CD8-positive, alpha-beta memory T cell (primary cell): ENCODE results near the gene INO80. TPM values are rescaled to one million over a fixed set of nuclear protein-coding genes. Genes with fewer than 3 reads are reported as not detected.
A peak's percentile ranks its signal among the peaks of the same experiment; 100 is the strongest.
"Not testable (repeated sequence)": the region's sequence is repeated elsewhere in the genome, so short reads cannot be mapped to it uniquely, and the experiment has no call there.

ENCODE experiments used
- CTCF ChIA-PET: fragments of 350-600 bp; sonication (Branson Sonifier 250); formaldehyde crosslinking; loops from one replicate; lab custom pipeline; 2021; ENCODE audit warnings: antibody characterized with exemption; lab: Charles Lee
- POLR2A ChIA-PET: fragments of 350-600 bp; sonication (Branson Sonifier 250); formaldehyde crosslinking; loops from one replicate; lab custom pipeline; 2021; ENCODE audit warnings: antibody characterized with exemption; lab: Charles Lee
- DNase-seq, 5 donors: peaks; one replicate each; pipeline versions ENCODE4 v3.0.0 to v3.0.0-alpha.2; 2020 to 2022; ENCODE audit warnings: mixed read lengths in 1 of 5
- H3K27ac ChIP-seq: one replicate; pipeline ENCODE4 v1.7.0; 2013; ENCODE audit warnings: low read depth, mild to moderate bottlenecking, low read length, moderate library complexity
- H3K27me3 ChIP-seq: 2 replicates; pipeline ENCODE4 v1.7.0; 2013; ENCODE audit warnings: low read length, mild to moderate bottlenecking; ENCODE audit not compliant: insufficient read depth, poor library complexity, severe bottlenecking
- H3K36me3 ChIP-seq: 2 replicates; pipeline ENCODE4 v1.7.0; 2013; ENCODE audit warnings: mild to moderate bottlenecking, low read length, moderate library complexity; ENCODE audit not compliant: insufficient read depth
- H3K4me1 ChIP-seq: 2 replicates; pipeline ENCODE4 v1.7.0; 2013; ENCODE audit warnings: mild to moderate bottlenecking, low read length, moderate library complexity; ENCODE audit not compliant: insufficient read depth
- H3K4me3 ChIP-seq: 2 replicates; pipeline ENCODE4 v1.7.0; 2013; ENCODE audit warnings: mild to moderate bottlenecking, low read length
- H3K9me3 ChIP-seq: 2 replicates; pipeline ENCODE4 v1.7.0; 2013; ENCODE audit warnings: mild to moderate bottlenecking, low read length
- H3K27ac Mint-ChIP-seq, 8 donors: one replicate each; pipeline ENCODE4 v1.8.0; 2020 to 2021; ENCODE audit warnings: mixed read lengths in 8 of 8, mild to moderate bottlenecking in 6 of 8, inconsistent platforms in 3 of 8, moderate library complexity in 3 of 8
- H3K27me3 Mint-ChIP-seq, 2 donors: one replicate each; pipeline ENCODE4 v1.8.0; 2020 to 2021; ENCODE audit warnings: mixed read lengths in 2 of 2, mild to moderate bottlenecking in 1 of 2, moderate library complexity in 1 of 2
- H3K36me3 Mint-ChIP-seq, 3 donors: one replicate each; pipeline ENCODE4 v1.8.0; 2020 to 2021; ENCODE audit warnings: mixed read lengths in 3 of 3, inconsistent platforms in 1 of 3, mild to moderate bottlenecking in 1 of 3
- H3K4me1 Mint-ChIP-seq, 3 donors: one replicate each; pipeline ENCODE4 v1.8.0; 2020 to 2021; ENCODE audit warnings: mixed read lengths in 3 of 3, inconsistent platforms in 1 of 3, mild to moderate bottlenecking in 1 of 3
- H3K4me3 Mint-ChIP-seq, 7 donors: one replicate each; pipeline ENCODE4 v1.8.0; 2020 to 2021; ENCODE audit warnings: mixed read lengths in 7 of 7, mild to moderate bottlenecking in 6 of 7, moderate library complexity in 4 of 7, inconsistent platforms in 2 of 7
- H3K9me3 Mint-ChIP-seq, 5 donors: one replicate each; pipeline ENCODE4 v1.8.0; 2020 to 2022; ENCODE audit warnings: mixed read lengths in 5 of 5, mild to moderate bottlenecking in 3 of 5, moderate library complexity in 2 of 5, inconsistent platforms in 1 of 5
- polyA plus RNA-seq: library from polyadenylated mRNA; unstranded; fragments of 300-500 nt; fragmentation: Illumina TruSeq; gene quantifications from one replicate; pipeline ENCODE4 v1.2.3, GENCODE V29; 2021
- total RNA-seq, 2 experiments: library from RNA; stranded (reverse); gene quantifications; one replicate each; pipeline ENCODE4 v1.2.3, GENCODE V29; 2021

Gene INO80
- total and polyA plus RNA-seq, 3 experiments from 2014 or later, result 7.2 to 29.2 (median 26.3) TPM

DNA sequence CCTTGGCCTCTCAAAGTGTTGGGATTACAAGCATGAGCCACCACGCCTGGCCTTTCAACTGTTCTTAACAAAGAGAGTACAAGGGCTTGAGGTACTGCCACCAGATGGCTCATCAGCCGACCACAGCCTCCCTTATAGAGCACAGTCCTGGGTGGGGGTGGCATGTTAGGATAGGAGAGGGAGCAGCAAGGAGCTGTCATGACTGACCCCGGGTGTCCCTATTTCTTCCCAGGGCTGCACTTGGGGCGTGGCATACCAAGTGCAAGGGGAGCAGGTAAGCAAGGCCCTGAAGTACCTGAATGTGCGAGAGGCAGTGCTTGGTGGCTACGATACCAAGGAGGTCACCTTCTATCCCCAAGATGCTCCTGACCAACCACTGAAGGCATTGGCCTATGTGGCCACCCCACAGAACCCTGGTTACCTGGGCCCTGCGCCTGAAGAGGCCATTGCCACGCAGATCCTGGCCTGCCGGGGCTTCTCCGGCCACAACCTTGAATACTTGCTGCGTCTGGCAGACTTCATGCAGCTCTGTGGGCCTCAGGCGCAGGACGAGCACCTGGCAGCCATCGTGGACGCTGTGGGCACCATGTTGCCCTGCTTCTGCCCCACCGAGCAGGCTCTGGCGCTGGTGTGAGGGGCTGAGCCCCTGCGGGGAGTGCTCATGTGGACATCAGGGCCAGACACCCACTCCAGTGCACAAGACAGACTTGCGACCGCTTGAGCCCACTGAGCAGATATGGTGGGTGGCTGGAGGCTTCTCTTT is 160.8 kb downstream of the INO80 start:
- POLR2A ChIA-PET, result interaction anchor here (0.5 kb wide), 1 partner anchor 16 kb away, joined by 3 read pairs; no protein-coding TSS in a partner anchor
- peak overlapping the region in 4 of 7 donors; percentile 19 to 92 (median 67) for H3K4me3 Mint-ChIP-seq
- CTCF ChIA-PET, result interaction anchor here (1.5 to 2.7 kb wide), 3 partner anchors 13 to 61 kb away, joined by 5 to 14 read pairs (median 14); partner anchors contain the start of gene VPS18
- H3K4me1 Mint-ChIP-seq, result peaks cover 11 to 20% (median 12%) of the 10 kb centered on the region in 3 donors
- no peaks in the 10 kb centered on the region for H3K27me3 ChIP-seq
- no peak for DNase-seq
- no peaks in the 10 kb centered on the region for H3K36me3 ChIP-seq
- H3K9me3 Mint-ChIP-seq, result no peaks in the 10 kb centered on the region
- H3K4me1 ChIP-seq, result peaks cover 16% of the 10 kb centered on the region
- peaks cover 0 to 3% (median 0%) of the 10 kb centered on the region in 3 donors for H3K36me3 Mint-ChIP-seq
- H3K9me3 ChIP-seq, result no peaks in the 10 kb centered on the region
- no peak overlapping the region for H3K27ac Mint-ChIP-seq
- H3K27me3 Mint-ChIP-seq, result peaks cover 8% of the 10 kb centered on the region in 2 donors
- H3K4me3 ChIP-seq, result no peak overlapping the region
- no peak overlapping the region for H3K27ac ChIP-seq

DNA sequence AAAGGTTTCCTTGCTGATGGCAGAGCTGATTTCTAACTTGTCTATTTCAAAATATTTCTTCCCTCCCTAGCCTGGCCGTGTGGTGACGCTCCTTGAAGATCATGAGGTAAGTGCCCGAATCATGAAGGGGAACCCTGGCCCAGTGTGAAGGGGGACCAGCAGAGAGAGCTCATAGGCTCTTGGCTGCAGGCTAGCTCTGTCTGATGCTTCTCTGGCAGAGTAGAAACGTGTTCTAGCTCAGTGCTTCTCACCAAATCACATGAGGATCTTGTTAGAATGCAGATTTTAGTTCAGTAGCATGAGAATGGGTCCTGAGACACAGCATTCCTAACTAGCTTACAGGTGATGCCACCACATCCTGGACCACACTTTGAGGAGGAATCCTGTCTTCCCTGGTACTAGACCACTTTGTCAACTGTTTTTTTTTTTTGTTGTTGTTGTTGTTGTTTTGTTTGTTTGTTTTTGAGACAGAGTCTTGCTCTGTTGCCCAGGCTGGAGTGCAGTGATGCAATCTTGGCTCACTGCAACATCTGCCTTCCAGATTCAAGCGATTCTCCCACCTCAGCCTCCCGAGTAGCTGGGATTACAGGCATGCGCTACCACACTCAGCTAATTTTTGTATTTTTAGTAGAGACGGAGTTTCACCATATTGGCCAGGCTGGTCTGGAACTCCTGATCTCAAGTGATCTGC is 161.8 kb downstream of the INO80 start:
- H3K36me3 ChIP-seq, POLR2A ChIA-PET, DNase-seq, H3K27ac ChIP-seq, H3K27me3 Mint-ChIP-seq, H3K36me3 Mint-ChIP-seq, H3K27me3 ChIP-seq, H3K9me3 ChIP-seq, H3K9me3 Mint-ChIP-seq: not testable (repeated sequence)
- peaks cover 16% of the 10 kb centered on the region for H3K4me1 ChIP-seq
- peaks cover 11 to 20% (median 12%) of the 10 kb centered on the region in 3 donors for H3K4me1 Mint-ChIP-seq
- CTCF ChIA-PET, result interaction anchor here (0.8 to 2.7 kb wide), 4 partner anchors 11 to 60 kb away, joined by 3 to 14 read pairs (median 10); partner anchors contain the start of gene VPS18
- peak overlapping the region in 6 of 8 donors; percentile 33 to 89 (median 58) for H3K27ac Mint-ChIP-seq
- peak overlapping the region; percentile 86 for H3K4me3 ChIP-seq
- H3K4me3 Mint-ChIP-seq, result peak overlapping the region; percentile 89 to 96 (median 92)

DNA sequence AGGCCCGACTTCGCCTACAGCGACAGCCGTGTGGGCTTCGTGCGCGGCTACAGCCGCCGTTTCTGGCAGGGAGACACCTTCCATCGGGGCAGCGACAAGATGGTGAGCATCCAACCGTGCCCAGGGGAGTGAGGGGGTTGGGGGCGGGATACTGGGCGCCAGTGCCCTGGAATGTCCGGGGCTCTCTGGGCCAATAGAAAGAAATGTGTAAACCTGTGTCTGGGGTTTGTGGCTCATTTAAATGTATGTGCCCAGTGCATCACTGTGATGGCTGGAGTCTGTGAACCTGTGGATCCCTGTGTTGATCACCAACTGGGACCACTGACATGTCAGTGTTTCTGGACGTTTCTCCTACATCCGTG is 162.4 kb downstream of the INO80 start:
- H3K27ac ChIP-seq, result no peak overlapping the region
- H3K27me3 Mint-ChIP-seq, result peaks cover 3 to 7% of the 10 kb centered on the region in 2 donors

DNA sequence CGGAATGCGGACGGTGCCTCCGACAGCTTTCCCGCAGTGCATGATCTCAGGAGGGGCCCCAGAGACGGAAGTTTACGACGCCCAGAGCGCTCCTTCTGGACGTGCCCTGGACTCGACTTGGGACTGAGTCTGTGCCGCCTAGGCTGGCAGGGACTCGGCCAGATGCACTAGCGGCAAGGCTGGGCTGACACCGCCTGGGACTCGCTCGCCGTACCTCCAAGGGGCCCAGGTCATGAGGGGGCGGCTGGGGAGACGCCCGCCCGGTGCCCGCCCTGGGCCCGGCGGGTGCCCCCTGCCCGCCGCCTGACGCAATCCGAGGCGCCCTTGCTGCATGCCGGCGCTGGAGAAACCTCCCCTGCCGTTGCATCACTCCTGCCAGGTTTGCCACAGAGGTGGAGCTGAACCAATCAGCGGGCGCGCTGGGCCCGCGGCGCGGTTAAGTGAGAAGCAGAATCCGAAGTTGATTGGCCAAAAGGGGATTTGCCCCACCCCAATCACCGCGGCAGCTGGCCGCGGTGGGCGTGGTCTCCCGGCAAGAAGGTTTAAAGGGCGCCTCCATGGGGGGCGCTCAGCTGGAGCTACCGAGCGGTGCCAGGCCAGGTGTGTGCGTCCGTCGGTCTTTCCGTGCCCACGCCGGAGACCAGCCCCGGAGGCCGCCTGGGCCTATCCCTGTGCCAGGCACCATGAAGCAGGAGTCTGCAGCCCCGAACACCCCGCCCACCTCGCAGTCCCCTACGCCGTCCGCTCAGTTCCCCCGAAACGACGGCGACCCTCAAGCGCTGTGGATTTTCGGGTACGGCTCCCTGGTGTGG is 163.0 kb downstream of the INO80 start, which contains the start of gene CHAC1:
Gene CHAC1 (plus strand): TSS at position 571 of the 812 bp plus-strand sequence. CDS start 113 bp downstream, at position 684.
- H3K4me1 ChIP-seq, result peaks cover 16% of the 10 kb centered on the region
- Mint-ChIP-seq H3K9me3 (no peaks in the 10 kb centered on the region), H3K27ac (peak within 1 kb of the TSS; percentile 61 to 89 (median 72)), H3K4me1 (peaks cover 11 to 20% (median 12%) of the 10 kb centered on the region in 3 donors), H3K27me3 (peaks cover 3 to 5% of the 10 kb centered on the region in 2 donors), H3K36me3 (peaks cover 0 to 3% (median 0%) of the 10 kb centered on the region in 3 donors), H3K4me3 (peak within 1 kb of the TSS; percentile 89 to 96 (median 92))
- POLR2A ChIA-PET, result interaction anchor here (0.8 to 2.8 kb wide), 3 partner anchors 11 to 164 kb away, joined by 3 to 24 read pairs (median 5); no protein-coding TSS in a partner anchor
- peak; percentile 89 to 96 (median 93) for DNase-seq
- CTCF ChIA-PET, result interaction anchor here (0.8 to 4.0 kb wide), 5 partner anchors 9 to 49 kb away, joined by 3 to 35 read pairs (median 7); no protein-coding TSS in a partner anchor
- no peaks in the 10 kb centered on the region for H3K36me3 ChIP-seq
- H3K4me3 ChIP-seq, result peak within 1 kb of the TSS; percentile 86
- no peaks in the 10 kb centered on the region for H3K9me3 ChIP-seq
- H3K27me3 ChIP-seq, result no peaks in the 10 kb centered on the region
- peak within 1 kb of the TSS; percentile 61 for H3K27ac ChIP-seq

More for the DNA sequence above, 162.4 kb downstream of the INO80 start:
- Histone ChIP-seq H3K27me3 (no peaks in the 10 kb centered on the region), H3K4me3 (peak overlapping the region; percentile 86), H3K4me1 (peaks cover 16% of the 10 kb centered on the region), H3K9me3 (no peaks in the 10 kb centered on the region), H3K36me3 (no peaks in the 10 kb centered on the region)
- Mint-ChIP-seq H3K27ac (peak overlapping the region in 7 of 8 donors; percentile 4 to 89 (median 68)), H3K4me1 (peaks cover 11 to 20% (median 12%) of the 10 kb centered on the region in 3 donors), H3K36me3 (peaks cover 0 to 3% (median 0%) of the 10 kb centered on the region in 3 donors), H3K4me3 (peak overlapping the region; percentile 89 to 96 (median 92)), H3K9me3 (no peaks in the 10 kb centered on the region)
- no peak for DNase-seq
- ChIA-PET CTCF (interaction anchor here (0.8 to 4.0 kb wide), 6 partner anchors 11 to 59 kb away, joined by 3 to 35 read pairs (median 10); partner anchors contain the start of gene VPS18), POLR2A (interaction anchor here (0.8 to 2.8 kb wide), 3 partner anchors 11 to 163 kb away, joined by 3 to 24 read pairs (median 5); no protein-coding TSS in a partner anchor)

DNA sequence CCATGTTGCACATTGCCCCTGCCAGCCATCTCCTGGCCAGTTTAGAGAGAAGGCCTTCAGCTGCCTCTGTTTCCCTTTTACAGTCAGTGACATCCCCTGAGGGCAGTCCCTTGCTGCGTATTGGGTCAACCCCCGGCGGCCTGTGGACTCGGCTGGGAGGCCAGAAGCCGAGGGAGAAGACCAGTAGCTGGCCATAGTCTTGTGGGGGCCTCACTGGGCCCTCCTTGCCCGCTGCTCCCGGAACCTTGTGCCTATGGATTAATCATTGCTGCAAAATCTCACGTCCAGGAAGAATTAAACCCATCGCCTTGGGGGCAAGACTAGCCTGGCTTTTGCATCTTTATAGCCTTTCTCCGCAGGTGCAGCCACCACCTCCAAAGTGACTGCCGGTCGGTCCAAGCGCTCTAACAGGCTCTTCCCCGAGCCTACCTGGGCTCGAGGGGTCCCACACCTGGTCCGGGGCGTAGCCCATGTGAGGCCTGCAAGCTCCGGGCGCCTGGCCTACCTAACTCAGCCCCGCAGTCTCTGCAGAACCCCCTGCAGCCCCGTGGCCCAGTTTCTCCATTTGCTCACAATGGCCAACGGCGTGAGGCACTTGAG is 163.7 kb downstream of the INO80 start:
- Mint-ChIP-seq H3K9me3 (no peaks in the 10 kb centered on the region), H3K4me1 (peaks cover 11 to 20% (median 12%) of the 10 kb centered on the region in 3 donors), H3K27ac (peak overlapping the region in 1 of 8 donors; percentile 38), H3K36me3 (peaks cover 0 to 3% (median 0%) of the 10 kb centered on the region in 3 donors), H3K4me3 (peak overlapping the region; percentile 89 to 96 (median 92)), H3K27me3 (peaks cover 3 to 5% of the 10 kb centered on the region in 2 donors)
- Histone ChIP-seq H3K27me3 (no peaks in the 10 kb centered on the region), H3K4me3 (peak overlapping the region; percentile 86), H3K36me3 (no peaks in the 10 kb centered on the region), H3K4me1 (peaks cover 16% of the 10 kb centered on the region), H3K9me3 (no peaks in the 10 kb centered on the region), H3K27ac (peak overlapping the region; percentile 61)
- POLR2A ChIA-PET, result interaction anchor here (1.7 to 2.8 kb wide), 2 partner anchors 10 to 44 kb away, joined by 5 to 24 read pairs; no protein-coding TSS in a partner anchor
- CTCF ChIA-PET, result interaction anchor here (0.8 to 4.0 kb wide), 4 partner anchors 9 to 46 kb away, joined by 3 to 35 read pairs (median 10); no protein-coding TSS in a partner anchor
- DNase-seq, result no peak

DNA sequence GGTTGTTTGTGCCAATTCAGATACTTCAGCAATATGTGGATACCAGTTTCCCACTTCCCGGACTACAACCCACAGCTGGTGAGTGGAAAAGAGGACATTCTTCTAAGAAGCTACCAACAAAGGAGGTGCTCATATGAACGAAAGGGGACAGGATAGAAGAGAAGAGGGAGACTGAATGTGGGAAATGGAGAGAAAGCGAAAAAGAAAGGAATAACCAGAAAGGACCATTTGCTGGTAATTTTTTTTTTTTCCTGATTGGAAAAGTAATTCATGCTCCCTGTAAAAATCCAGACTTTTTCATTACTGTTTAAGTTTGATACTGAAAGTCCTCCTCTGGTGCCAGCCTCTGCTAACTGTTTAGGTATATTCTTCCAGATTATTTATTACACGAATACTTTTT is 164.3 kb downstream of the INO80 start:
- no peak overlapping the region for H3K4me3 ChIP-seq
- CTCF ChIA-PET, result interaction anchor here (1.2 to 4.0 kb wide), 3 partner anchors 10 to 25 kb away, joined by 3 to 35 read pairs (median 7); no protein-coding TSS in a partner anchor
- no peaks in the 10 kb centered on the region for H3K9me3 ChIP-seq
- peaks cover 11 to 20% (median 12%) of the 10 kb centered on the region in 3 donors for H3K4me1 Mint-ChIP-seq
- DNase-seq, result no peak
- H3K27ac Mint-ChIP-seq, result peak overlapping the region in 1 of 8 donors; percentile 38
- peaks cover 3 to 7% of the 10 kb centered on the region in 2 donors for H3K27me3 Mint-ChIP-seq
- peak overlapping the region; percentile 24 to 96 (median 48) for H3K4me3 Mint-ChIP-seq
- H3K4me1 ChIP-seq, result peaks cover 16% of the 10 kb centered on the region
- POLR2A ChIA-PET, result interaction anchor here (1.7 to 2.8 kb wide), 2 partner anchors 9 to 44 kb away, joined by 5 to 24 read pairs; no protein-coding TSS in a partner anchor
- no peak overlapping the region for H3K27ac ChIP-seq
- no peaks in the 10 kb centered on the region for H3K9me3 Mint-ChIP-seq
- no peaks in the 10 kb centered on the region for H3K36me3 ChIP-seq
- H3K36me3 Mint-ChIP-seq, result peaks cover 0 to 3% (median 0%) of the 10 kb centered on the region in 3 donors
- no peaks in the 10 kb centered on the region for H3K27me3 ChIP-seq
